Measurements from ENCODE around the gene FOXRED2.

GRCh38 chr22:36460202-36460601, 46.6 kb downstream of the FOXRED2 start:
- no peak for TF ChIP-seq CTCF (IDR thresholded peaks at IDR 0.05; ENCODE audit: poor library complexity, severe bottlenecking)
- no peak for TF ChIP-seq EZH2 (IDR thresholded peaks at IDR 0.05; ENCODE audit: borderline replicate concordance, insufficient read depth, low read length, poor library complexity, severe bottlenecking)
- no peak for TF ChIP-seq REST (IDR thresholded peaks at IDR 0.05; ENCODE audit: borderline replicate concordance)
- TF ChIP-seq MXI1 (conservative IDR thresholded peaks at IDR 0.05; ENCODE audit: poor library complexity, severe bottlenecking) = no peak
- no peak for TF ChIP-seq EP300 (conservative IDR thresholded peaks at IDR 0.05; ENCODE audit: poor library complexity, severe bottlenecking)
- TF ChIP-seq RAD21 (conservative IDR thresholded peaks at IDR 0.05) = no peak
- no peak for TF ChIP-seq POLR2AphosphoS5 (IDR thresholded peaks at IDR 0.05)
- no peak for TF ChIP-seq TAF1 (IDR thresholded peaks at IDR 0.05; ENCODE audit: low read depth)

Data from neural cell (in vitro differentiated cells).